AG09309 (cell line): ENCODE results near the gene PITPNC1.

Experiments
- DNase-seq: peaks from one replicate; pipeline ENCODE4 v3.0.0-alpha.2; 2010; ENCODE audit warnings: low read depth
- H3K4me3 ChIP-seq: 2 replicates; pipeline ENCODE4 v1.5.1; 2011; ENCODE audit warnings: mild to moderate bottlenecking, low read depth, low read length, moderate library complexity; ENCODE audit not compliant: control insufficient read depth
- CTCF ChIP-seq: IDR thresholded peaks from 2 replicates; pipeline ENCODE4 v1.5.1; 2011; ENCODE audit warnings: mild to moderate bottlenecking, low read depth, low read length, inconsistent platforms; ENCODE audit not compliant: insufficient read depth, control insufficient read depth; ENCODE audit errors: missing control alignments

PITPNC1 gene

GRCh38 chr17:67662712-67663111, 285.6 kb downstream of the PITPNC1 start:
- H3K4me3 ChIP-seq: no peak overlapping the region
- DNase-seq: no peak
- TF ChIP-seq CTCF: no peak

GRCh38 chr17:67663457-67663856, 286.4 kb downstream of the PITPNC1 start:
- H3K4me3 ChIP-seq: no peak overlapping the region
- DNase-seq: no peak
- no peak for TF ChIP-seq CTCF

- TF ChIP-seq CTCF: no peak
- no peak overlapping the region for H3K4me3 ChIP-seq
- no peak for DNase-seq
These were observed 288.9 kb downstream of the PITPNC1 start for GRCh38 chr17:67666028-67666427.

GRCh38 chr17:67666710-67667109, 289.6 kb downstream of the PITPNC1 start:
- no peak for DNase-seq
- no peak for TF ChIP-seq CTCF
- H3K4me3 ChIP-seq: no peak overlapping the region

- no peak overlapping the region for H3K4me3 ChIP-seq
- DNase-seq: no peak
- TF ChIP-seq CTCF: no peak
These were observed 294.4 kb downstream of the PITPNC1 start for GRCh38 chr17:67671493-67671892.

- no peak for TF ChIP-seq CTCF
- DNase-seq: no peak
- H3K4me3 ChIP-seq: no peak overlapping the region
These were observed 295.7 kb downstream of the PITPNC1 start for GRCh38 chr17:67672592-67673335.
